MM.1S (cell line): ENCODE measurements around the gene CPEB3.

Experiments used
- CTCF ChIP-seq: fragments of 300-600 bp; sonication (generic); IDR thresholded peaks from 2 replicates; pipeline ENCODE4 v1.5.1; 2016; ENCODE audit warnings: antibody characterized with exemption, low read length, mixed read lengths
- EZH2phosphoT487 ChIP-seq: fragments of 300-600 bp; sonication (generic); IDR thresholded peaks from 2 replicates; pipeline ENCODE4 v1.6.1; 2018; ENCODE audit warnings: antibody characterized with exemption, low read length

GRCh38 chr10:92009445-92009844 lies 281.4 kb downstream of the CPEB3 start:
- TF ChIP-seq CTCF (no peak), EZH2phosphoT487 (no peak)
